Renal pelvis (tissue), 4 donors: ENCODE results near the gene METTL26. TPM values are rescaled to one million over a fixed set of nuclear protein-coding genes. Genes with fewer than 3 reads are reported as not detected.

Experiments
- DNase-seq: peaks from one replicate; pipeline ENCODE4 v3.0.0-alpha.2; 2013
- polyA plus RNA-seq, 3 donors: library from polyadenylated mRNA; unstranded; fragments of 120-200 nt; gene quantifications; one replicate each; pipeline ENCODE4 v1.2.1, GENCODE V29; 2013; ENCODE audit not compliant: insufficient read length in 3 of 3

Gene METTL26
- polyA plus RNA-seq, 3 donors: 51.4 to 71.5 (median 67.8) TPM

GRCh38 chr16:667113-667779 lies 31.1 kb upstream of the METTL26 start:
- DNase-seq: no peak

- no peak for DNase-seq
Observed at GRCh38 chr16:666572-666971, 30.5 kb upstream of the METTL26 start.

GRCh38 chr16:662597-662996 lies 26.5 kb upstream of the METTL26 start:
- no peak for DNase-seq

DNA sequence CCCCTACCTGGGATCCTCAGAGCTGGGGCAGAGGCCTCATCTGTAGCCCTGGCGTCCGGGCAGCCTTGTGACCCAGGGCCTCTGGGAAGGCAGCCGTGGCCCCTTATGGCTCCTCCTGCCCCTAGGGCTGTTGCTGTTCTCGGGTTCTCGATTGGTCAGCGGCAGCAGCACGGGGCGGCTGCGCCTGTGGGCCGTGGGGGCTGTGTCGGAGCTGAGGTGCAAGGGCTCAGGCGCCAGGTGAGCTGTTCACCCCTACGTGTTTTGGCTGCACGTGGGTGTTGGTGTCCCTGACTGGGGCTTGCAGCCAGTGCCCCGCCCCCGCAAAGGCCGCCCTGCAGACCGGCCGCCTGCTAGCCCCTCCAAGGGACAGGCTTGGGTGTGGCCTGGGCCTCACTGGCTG lies 26.0 kb upstream of the METTL26 start:
- DNase-seq: no peak

DNA sequence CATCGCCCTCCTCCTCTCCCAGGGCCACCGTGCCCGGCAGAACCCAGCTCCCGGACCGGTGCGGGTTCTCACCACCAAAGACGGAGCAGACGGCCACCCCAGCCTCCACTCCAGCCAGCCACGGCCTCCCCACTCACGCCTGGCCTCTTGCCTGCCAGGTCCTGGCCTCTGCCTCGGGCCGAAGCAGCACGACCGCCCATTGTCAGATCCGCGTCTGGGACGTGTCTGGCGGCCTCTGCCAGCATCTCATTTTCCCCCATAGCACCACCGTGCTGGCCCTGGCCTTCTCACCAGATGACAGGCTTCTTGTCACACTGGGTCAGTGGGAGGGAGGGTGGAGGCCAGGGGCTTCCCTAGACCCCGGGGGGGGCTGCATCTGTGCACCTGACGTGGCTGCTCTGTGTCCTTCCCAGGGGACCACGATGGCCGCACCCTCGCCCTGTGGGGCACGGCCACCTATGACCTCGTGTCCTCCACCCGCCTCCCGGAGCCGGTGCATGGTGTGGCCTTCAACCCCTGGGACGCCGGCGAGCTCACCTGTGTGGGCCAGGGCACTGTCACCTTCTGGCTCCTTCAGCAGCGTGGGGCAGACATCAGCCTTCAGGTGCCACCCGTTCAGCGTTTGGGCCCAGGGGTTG lies 25.2 kb upstream of the METTL26 start:
- DNase-seq: no peak

DNA sequence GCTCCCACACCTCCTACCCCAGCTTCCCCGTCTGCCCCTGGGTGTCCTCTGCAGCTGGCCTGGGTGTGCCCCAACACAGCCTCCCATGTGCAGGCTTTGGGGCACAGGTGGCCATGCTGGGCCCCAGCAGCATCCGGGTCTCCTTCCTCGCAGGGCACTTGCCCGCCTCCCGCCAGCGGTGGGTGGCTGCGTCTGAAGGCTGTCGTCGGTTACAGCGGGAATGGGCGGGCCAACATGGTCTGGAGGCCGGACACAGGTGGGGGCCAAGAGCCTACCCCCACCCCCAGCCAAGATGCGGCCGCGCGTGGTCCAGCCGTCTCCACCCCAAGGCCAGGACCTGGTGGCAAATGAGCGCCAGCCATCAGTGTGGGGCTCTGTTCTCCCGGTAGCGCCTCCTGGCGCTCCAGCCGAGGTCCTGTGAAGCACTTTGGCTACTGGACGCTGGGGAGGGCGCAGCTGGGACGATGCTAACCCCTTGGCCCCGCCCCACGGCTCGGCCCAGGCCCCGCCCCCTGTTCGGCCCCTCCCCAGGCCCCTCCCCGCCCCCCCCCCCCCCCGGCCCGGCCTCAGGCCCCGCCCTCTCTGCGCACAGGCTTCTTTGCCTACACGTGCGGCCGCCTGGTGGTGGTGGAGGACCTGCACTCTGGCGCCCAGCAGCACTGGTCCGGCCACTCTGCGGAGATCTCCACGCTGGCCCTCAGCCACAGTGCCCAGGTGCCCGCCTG lies 24.5 kb upstream of the METTL26 start:
- peak; percentile 67 for DNase-seq

GRCh38 chr16:660132-660458 lies 24.0 kb upstream of the METTL26 start:
- DNase-seq: no peak

GRCh38 chr16:659618-660017 lies 23.5 kb upstream of the METTL26 start:
- DNase-seq: no peak

- no peak for DNase-seq
Observed at GRCh38 chr16:658679-659571, 22.8 kb upstream of the METTL26 start.

- no peak for DNase-seq
Observed at GRCh38 chr16:657487-657886, 21.4 kb upstream of the METTL26 start.

GRCh38 chr16:654034-654433 lies 17.9 kb upstream of the METTL26 start:
- no peak for DNase-seq

- DNase-seq: no peak
Observed at GRCh38 chr16:652454-653305, 16.6 kb upstream of the METTL26 start.

- no peak for DNase-seq
Observed at GRCh38 chr16:651844-652243, 15.7 kb upstream of the METTL26 start.

GRCh38 chr16:649631-650030 lies 13.5 kb upstream of the METTL26 start:
- DNase-seq: no peak

- peak; percentile 88 for DNase-seq
Observed at GRCh38 chr16:648781-649589, 12.9 kb upstream of the METTL26 start, which contains the start of gene WDR90. WDR90 (plus strand) TSS chr16:649365; CDS start chr16:649417, 52 bp downstream.

- DNase-seq: no peak
Observed at GRCh38 chr16:648071-648780, 12.1 kb upstream of the METTL26 start.

DNA sequence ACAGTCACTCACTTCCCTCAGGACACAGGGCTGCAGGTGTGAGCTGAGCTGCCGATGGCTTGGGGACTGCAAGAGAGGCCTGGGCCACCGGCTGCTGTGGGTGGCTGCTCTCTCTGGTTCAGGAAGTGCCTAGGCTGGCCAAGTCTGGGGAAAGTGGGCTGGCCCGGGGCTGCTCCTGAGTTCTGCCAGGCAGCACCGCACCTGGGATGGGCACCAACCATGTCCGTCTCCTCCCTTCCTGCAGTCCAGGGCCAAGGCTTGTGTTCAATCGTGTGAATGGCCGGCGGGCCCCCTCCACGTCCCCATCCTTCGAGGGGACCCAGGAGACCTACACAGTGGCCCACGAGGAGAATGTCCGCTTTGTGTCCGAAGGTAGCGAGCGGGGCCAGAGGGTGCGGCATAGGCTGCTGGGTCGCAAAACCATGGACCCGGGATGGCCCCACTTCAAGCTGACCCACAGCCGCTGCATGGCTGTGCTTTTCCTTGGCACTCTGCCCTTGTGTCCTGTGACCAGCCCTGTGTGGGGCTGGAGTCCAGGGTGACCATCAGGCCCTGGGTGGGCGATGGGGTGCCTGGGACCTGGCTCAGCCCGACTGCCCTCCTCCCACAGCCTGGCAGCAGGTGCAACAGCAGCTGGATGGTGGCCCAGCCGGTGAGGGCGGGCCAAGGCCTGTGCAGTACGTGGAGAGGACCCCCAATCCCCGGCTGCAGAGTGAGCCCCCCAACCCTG lies 11.2 kb upstream of the METTL26 start:
- DNase-seq: no peak

- DNase-seq: no peak
Observed at GRCh38 chr16:646679-647172, 10.6 kb upstream of the METTL26 start.
